ENCODE data around the gene HMGN5. TPM values are rescaled to one million over a fixed set of nuclear protein-coding genes. Genes with fewer than 3 reads are reported as not detected.

HMGN5 gene
- total and polyA plus RNA-seq, 11 donors = 0.56 to 8.8 (median 2.5) TPM

DNA sequence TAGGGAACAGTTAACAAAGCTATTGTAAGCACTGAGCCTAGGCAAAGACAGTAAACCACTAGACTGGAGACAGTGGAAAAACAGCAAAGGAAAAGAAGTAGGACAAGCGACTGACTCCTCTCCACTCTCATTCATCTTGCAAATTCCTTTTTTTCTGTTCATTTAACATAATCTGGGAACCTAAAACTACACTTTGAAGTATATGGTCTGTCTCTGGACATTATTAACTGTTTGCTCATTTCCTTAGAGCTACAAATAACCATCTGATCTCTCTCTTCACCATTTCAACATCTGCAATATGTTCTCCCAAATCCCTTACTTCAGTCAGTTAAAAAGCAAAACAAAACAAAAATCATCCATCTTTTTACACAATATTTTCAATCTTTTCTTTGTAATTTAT, 642 bp downstream of the HMGN5 start:
- no peaks in the 10 kb centered on the region for H3K27me3 ChIP-seq
- peak overlapping the region; percentile 8 to 82 (median 72) for H3K27ac ChIP-seq
- intact Hi-C loops (cut with DNase I) = loop anchor here in 1 of 10 donors (10.0 kb wide), 1 partner anchor 64 kb away; no protein-coding TSS in a partner anchor
- WGBS, 4 donors = 32 to 57% (median 46%) methylated on average over 1 of the region's 1 CpG
- H3K36me3 ChIP-seq = no peaks in the 10 kb centered on the region
- DNase-seq = no peak
- H3K4me3 ChIP-seq = peak overlapping the region in 11 of 12 donors; percentile 19 to 87 (median 60)
- peaks cover 0 to 13% (median 0%) of the 10 kb centered on the region in 12 donors for H3K4me1 ChIP-seq
- no peak for ATAC-seq
- TF ChIP-seq CTCF (IDR thresholded peaks at IDR 0.05) (no peak), POLR2A (IDR thresholded peaks at IDR 0.05) (no peak)
- H3K9me3 ChIP-seq = no peaks in the 10 kb centered on the region

- DNase-seq (peak in 3 of 5 donors; percentile 20 to 42 (median 27)), ATAC-seq (peak in 3 of 4 donors; percentile 29 to 55 (median 46))
- Histone ChIP-seq H3K4me3 (no peak overlapping the region), H3K27ac (no peak overlapping the region), H3K27me3 (no peaks in the 10 kb centered on the region), H3K4me1 (peaks cover 0 to 2% (median 0%) of the 10 kb centered on the region in 12 donors), H3K9me3 (no peaks in the 10 kb centered on the region), H3K36me3 (no peaks in the 10 kb centered on the region)
- TF ChIP-seq CTCF (IDR thresholded peaks at IDR 0.05) (peak; percentile 35 to 79 (median 58)), POLR2A (IDR thresholded peaks at IDR 0.05) (no peak)
- 5 to 14% (median 6%) methylated on average over 5 of the region's 5 CpGs for WGBS, 4 donors
- intact Hi-C loops (cut with DNase I) = loop anchor here in 3 of 10 donors (5.0 to 10.0 kb wide), 3 partner anchors 179 to 321 kb away; no protein-coding TSS in a partner anchor
Observed at GRCh38 chrX:81195712-81196111, 6.0 kb downstream of the HMGN5 start.

DNA sequence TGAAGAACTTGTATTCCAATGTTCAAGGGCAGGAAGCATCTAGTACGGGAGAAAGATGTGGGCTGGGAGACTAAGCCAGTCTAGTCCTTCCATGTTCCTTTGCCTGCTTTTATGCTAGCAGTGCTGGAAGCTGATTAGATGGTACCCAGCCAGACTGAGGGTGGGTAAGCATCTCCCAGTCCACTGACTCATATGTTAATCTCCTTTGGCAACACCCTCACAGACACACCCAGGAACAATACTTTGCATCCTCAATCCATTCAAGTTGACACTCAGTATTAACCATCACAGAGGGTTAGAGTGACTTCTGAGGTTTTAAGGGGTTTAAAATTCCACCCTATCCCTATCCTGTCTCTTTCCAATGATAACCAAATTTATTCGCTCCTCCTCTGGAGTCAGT, 6.5 kb downstream of the HMGN5 start:
- Histone ChIP-seq H3K27ac (no peak overlapping the region), H3K9me3 (no peaks in the 10 kb centered on the region), H3K36me3 (no peaks in the 10 kb centered on the region), H3K4me1 (no peaks in the 10 kb centered on the region), H3K27me3 (no peaks in the 10 kb centered on the region), H3K4me3 (no peak overlapping the region)
- WGBS, 4 donors = 68 to 85% (median 77%) methylated on average over 2 of the region's 2 CpGs
- TF ChIP-seq CTCF (IDR thresholded peaks at IDR 0.05) (no peak), POLR2A (IDR thresholded peaks at IDR 0.05) (no peak)
- DNase-seq (no peak), ATAC-seq (no peak)
- intact Hi-C loops (cut with DNase I) = loop anchor here in 3 of 10 donors (5.0 to 10.0 kb wide), 3 partner anchors 180 to 320 kb away; no protein-coding TSS in a partner anchor

- WGBS, 4 donors = 22 to 43% (median 34%) methylated on average over 1 of the region's 1 CpG
- Histone ChIP-seq H3K4me1 (no peaks in the 10 kb centered on the region), H3K4me3 (no peak overlapping the region), H3K36me3 (no peaks in the 10 kb centered on the region), H3K27ac (no peak overlapping the region), H3K9me3 (no peaks in the 10 kb centered on the region), H3K27me3 (peaks cover 0 to 5% (median 0%) of the 10 kb centered on the region in 9 donors)
- intact Hi-C loops (cut with DNase I) = loop anchor here in 6 of 10 donors (5.0 to 10.0 kb wide), 2 partner anchors 201 to 203 kb away; no protein-coding TSS in a partner anchor
- TF ChIP-seq CTCF (IDR thresholded peaks at IDR 0.05) (peak in 6 of 12 donors; percentile 18 to 44 (median 34)), POLR2A (IDR thresholded peaks at IDR 0.05) (no peak)
- no peak for DNase-seq
- ATAC-seq = no peak
Observed at GRCh38 chrX:81174286-81174685, 27.4 kb downstream of the HMGN5 start.

Data from heart left ventricle (tissue), 16 donors.